IMR-90 (cell line): ENCODE data around the gene GEMIN2.

Experiments
- BHLHE40 ChIP-seq: fragments of 150-350 bp; IDR thresholded peaks from 2 replicates; pipeline ENCODE4 v1.6.1; 2016; ENCODE audit warnings: mild to moderate bottlenecking, low read depth, low read length
- MAFK ChIP-seq: IDR thresholded peaks from 2 replicates; pipeline ENCODE4 v1.6.1; 2012; ENCODE audit warnings: low read depth, low read length, improper control_type of control experiment
- POLR2A ChIP-seq: IDR thresholded peaks from 2 replicates; pipeline ENCODE4 v1.6.1; 2012; ENCODE audit warnings: mild to moderate bottlenecking, low read depth, low read length
- RCOR1 ChIP-seq: IDR thresholded peaks from 2 replicates; pipeline ENCODE4 v1.6.1; 2012; ENCODE audit warnings: mild to moderate bottlenecking, low read length, improper control_type of control experiment; ENCODE audit not compliant: insufficient replicate concordance
- RFX5 ChIP-seq: IDR thresholded peaks from 2 replicates; pipeline ENCODE4 v1.8.0; 2012; ENCODE audit warnings: low read depth, mild to moderate bottlenecking, low read length, moderate library complexity
- SMC3 ChIP-seq: fragments of 150-350 bp; IDR thresholded peaks from 2 replicates; pipeline ENCODE4 v1.6.1; 2016; ENCODE audit warnings: low read depth, mild to moderate bottlenecking, antibody characterized with exemption, low read length, moderate library complexity
- TF ChIP-seq, protein P1 (sequence below): conservative IDR thresholded peaks from 2 replicates; pipeline ENCODE4 v1.5.1; 2012; ENCODE audit warnings: mild to moderate bottlenecking, low read depth, low read length, improper control_type of control experiment
- TF ChIP-seq, protein P2 (sequence below): fragments of 150-350 bp; IDR thresholded peaks from 2 replicates; pipeline ENCODE4 v1.6.1; 2016; ENCODE audit warnings: low read depth, mild to moderate bottlenecking, low read length, moderate library complexity, borderline replicate concordance

DNA sequence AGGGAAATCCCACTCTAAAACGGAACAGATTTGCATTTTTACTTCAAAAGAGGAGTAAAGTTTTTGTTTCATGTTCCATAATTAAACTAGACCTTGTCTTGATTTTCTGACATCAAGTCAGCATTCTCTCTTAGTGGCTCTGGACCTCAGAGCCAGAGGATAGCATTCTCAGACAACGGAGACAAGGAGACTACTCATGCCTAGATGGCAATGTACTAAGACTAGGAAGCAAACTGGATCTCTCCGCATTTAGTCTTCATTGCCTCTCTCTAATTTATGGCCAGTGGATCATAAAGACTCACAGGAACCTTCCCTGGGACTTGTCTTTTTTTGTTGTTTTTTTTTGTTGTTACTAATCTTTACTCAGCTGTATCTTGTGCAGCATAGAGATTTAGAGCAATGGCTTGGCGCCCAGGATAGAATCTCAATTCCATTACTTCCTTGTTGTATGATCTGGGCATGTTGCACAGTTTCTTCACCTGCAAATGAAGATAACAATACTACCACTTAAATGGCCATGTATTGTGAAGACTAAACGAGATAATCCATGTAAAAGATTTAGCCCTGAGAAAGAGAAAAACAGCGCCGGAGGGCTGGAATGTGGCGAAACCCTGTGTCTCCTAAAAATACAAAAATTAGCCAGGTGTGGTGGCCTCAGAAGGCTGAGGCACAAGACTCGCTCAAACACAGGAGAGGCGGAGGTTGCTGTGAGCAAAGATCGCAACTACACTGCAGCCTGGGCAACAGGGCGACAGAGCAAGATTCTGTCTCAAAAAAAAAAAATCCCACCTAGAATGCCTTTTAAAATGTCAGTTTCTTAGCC, 4.0 kb upstream of the GEMIN2 start:
- TF ChIP-seq, protein P1, sequence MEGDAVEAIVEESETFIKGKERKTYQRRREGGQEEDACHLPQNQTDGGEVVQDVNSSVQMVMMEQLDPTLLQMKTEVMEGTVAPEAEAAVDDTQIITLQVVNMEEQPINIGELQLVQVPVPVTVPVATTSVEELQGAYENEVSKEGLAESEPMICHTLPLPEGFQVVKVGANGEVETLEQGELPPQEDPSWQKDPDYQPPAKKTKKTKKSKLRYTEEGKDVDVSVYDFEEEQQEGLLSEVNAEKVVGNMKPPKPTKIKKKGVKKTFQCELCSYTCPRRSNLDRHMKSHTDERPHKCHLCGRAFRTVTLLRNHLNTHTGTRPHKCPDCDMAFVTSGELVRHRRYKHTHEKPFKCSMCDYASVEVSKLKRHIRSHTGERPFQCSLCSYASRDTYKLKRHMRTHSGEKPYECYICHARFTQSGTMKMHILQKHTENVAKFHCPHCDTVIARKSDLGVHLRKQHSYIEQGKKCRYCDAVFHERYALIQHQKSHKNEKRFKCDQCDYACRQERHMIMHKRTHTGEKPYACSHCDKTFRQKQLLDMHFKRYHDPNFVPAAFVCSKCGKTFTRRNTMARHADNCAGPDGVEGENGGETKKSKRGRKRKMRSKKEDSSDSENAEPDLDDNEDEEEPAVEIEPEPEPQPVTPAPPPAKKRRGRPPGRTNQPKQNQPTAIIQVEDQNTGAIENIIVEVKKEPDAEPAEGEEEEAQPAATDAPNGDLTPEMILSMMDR = no peak
- TF ChIP-seq, protein P2, sequence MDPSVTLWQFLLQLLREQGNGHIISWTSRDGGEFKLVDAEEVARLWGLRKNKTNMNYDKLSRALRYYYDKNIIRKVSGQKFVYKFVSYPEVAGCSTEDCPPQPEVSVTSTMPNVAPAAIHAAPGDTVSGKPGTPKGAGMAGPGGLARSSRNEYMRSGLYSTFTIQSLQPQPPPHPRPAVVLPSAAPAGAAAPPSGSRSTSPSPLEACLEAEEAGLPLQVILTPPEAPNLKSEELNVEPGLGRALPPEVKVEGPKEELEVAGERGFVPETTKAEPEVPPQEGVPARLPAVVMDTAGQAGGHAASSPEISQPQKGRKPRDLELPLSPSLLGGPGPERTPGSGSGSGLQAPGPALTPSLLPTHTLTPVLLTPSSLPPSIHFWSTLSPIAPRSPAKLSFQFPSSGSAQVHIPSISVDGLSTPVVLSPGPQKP = no peak
- no peak for TF ChIP-seq MAFK
- TF ChIP-seq SMC3 = no peak
- no peak for TF ChIP-seq RFX5
- no peak for TF ChIP-seq RCOR1
- no peak for TF ChIP-seq BHLHE40
- no peak for TF ChIP-seq POLR2A
